ENCODE measurements around the gene RFX4. TPM values are rescaled to one million over a fixed set of nuclear protein-coding genes. Genes with fewer than 3 reads are reported as not detected.

Gene RFX4
- polyA plus RNA-seq, 1 donor (not counting 4 experiments of a cell fraction or from before 2014, with no cell fraction given) = not detected

DNA sequence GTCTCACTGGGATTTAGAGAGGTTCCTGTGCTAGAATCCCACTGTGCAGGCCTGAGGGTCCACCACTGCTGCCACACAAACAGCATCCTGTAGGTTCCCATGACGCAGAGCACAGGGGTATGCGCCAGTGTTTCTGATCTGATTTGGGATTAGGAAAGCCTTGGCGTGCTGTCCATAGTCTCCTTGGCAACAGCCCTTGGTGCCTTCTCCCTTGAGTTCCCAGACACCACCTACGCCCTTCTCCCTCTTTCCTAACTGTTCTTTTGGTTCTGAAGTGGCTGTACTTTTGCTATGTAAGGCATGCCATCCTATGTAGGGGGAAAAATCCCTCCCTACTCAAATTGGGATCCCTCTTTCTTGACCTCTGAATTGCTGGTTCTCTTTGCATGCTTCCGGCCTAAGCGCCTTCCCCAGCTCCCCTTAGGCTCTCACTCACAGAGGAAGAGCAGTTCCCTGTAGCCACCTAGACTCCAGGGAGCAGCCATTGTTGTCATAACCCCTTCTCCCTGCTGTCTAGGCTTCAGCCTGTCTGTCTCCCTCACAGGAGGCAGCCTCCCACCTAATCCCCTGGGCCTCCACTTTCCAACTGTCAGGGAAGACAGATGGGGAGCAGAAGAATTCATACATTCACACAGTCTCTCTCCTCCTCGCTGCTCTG, 176.9 kb downstream of the RFX4 start:
- Histone ChIP-seq H3K4me2 (ENCODE audit: control insufficient read depth, extremely low read depth, insufficient read depth, low read depth, low read length) (no peak overlapping the region), H3K79me2 (ENCODE audit: control insufficient read depth, insufficient read depth, low read length) (no peaks in the 10 kb centered on the region), H3K9me3 (ENCODE audit: control insufficient read depth, low read depth, low read length) (no peaks in the 10 kb centered on the region), H4K20me1 (ENCODE audit: control insufficient read depth, extremely low read depth, insufficient read depth, low read length) (no peaks in the 10 kb centered on the region), H3K4me1 (ENCODE audit: control insufficient read depth, extremely low read depth, insufficient read depth, low read length) (no peaks in the 10 kb centered on the region), H3K27ac (ENCODE audit: control insufficient read depth, insufficient read depth, low read length) (no peak overlapping the region), H3K4me3 (ENCODE audit: control insufficient read depth in 2 of 3, extremely low read depth in 1 of 3, insufficient read depth in 2 of 3, low read depth in 1 of 3, low read length in 3 of 3) (no peak overlapping the region), H3K9ac (ENCODE audit: control insufficient read depth, extremely low read depth, insufficient read depth, low read length) (no peak overlapping the region), H2AFZ (ENCODE audit: control insufficient read depth, low read length) (no peak overlapping the region), H3K9me1 (ENCODE audit: control insufficient read depth, extremely low read depth, insufficient read depth, low read length) (no peaks in the 10 kb centered on the region), H3K36me3 (ENCODE audit: control insufficient read depth in 2 of 2, extremely low read depth in 1 of 2, insufficient read depth in 2 of 2, low read length in 2 of 2) (no peaks in the 10 kb centered on the region), H3K27me3 (ENCODE audit: control insufficient read depth, extremely low read depth, insufficient read depth, low read length) (peaks cover 4% of the 10 kb centered on the region)
- DNase-seq (ENCODE audit: low read depth, low spot score) (no peak), FAIRE-seq (no peak)
- TF ChIP-seq, protein P1, sequence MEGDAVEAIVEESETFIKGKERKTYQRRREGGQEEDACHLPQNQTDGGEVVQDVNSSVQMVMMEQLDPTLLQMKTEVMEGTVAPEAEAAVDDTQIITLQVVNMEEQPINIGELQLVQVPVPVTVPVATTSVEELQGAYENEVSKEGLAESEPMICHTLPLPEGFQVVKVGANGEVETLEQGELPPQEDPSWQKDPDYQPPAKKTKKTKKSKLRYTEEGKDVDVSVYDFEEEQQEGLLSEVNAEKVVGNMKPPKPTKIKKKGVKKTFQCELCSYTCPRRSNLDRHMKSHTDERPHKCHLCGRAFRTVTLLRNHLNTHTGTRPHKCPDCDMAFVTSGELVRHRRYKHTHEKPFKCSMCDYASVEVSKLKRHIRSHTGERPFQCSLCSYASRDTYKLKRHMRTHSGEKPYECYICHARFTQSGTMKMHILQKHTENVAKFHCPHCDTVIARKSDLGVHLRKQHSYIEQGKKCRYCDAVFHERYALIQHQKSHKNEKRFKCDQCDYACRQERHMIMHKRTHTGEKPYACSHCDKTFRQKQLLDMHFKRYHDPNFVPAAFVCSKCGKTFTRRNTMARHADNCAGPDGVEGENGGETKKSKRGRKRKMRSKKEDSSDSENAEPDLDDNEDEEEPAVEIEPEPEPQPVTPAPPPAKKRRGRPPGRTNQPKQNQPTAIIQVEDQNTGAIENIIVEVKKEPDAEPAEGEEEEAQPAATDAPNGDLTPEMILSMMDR (optimal IDR thresholded peaks at IDR 0.05 in 1 of 3, IDR thresholded peaks at IDR 0.05 in 1 of 3, conservative IDR thresholded peaks at IDR 0.05 in 1 of 3; ENCODE audit: extremely low read depth in 1 of 3, insufficient read depth in 2 of 3, low read length in 3 of 3) = no peak
- TF ChIP-seq EZH2 (IDR thresholded peaks at IDR 0.05; ENCODE audit: low read length) = no peak
- dilution Hi-C loops (cut with MboI; ENCODE audit: extremely low pct_ligation_motif_present, low sequenced_read_pairs) = no loop called here

DNA sequence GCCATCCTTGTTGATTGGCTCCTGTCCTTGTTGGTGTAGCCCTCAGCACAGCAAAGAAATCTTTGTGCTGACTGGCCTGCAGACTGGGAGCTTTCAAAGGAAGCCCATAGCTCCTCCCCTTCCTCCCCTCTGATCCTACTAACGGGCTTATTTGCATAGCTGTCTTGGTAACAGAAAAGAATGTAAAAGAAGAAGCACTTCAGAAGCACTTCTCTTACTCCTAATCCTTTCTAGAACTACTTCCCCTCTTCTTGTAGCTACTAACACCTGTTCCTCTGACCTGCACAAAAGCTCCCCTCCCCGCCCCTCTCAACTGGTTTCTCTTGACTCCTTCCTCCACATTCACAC, 177.4 kb downstream of the RFX4 start:
- DNase-seq (ENCODE audit: low read depth, low spot score) (no peak), FAIRE-seq (no peak)
- dilution Hi-C loops (cut with MboI; ENCODE audit: extremely low pct_ligation_motif_present, low sequenced_read_pairs) = no loop called here
- Histone ChIP-seq H4K20me1 (ENCODE audit: control insufficient read depth, extremely low read depth, insufficient read depth, low read length) (no peaks in the 10 kb centered on the region), H3K36me3 (ENCODE audit: control insufficient read depth in 2 of 2, extremely low read depth in 1 of 2, insufficient read depth in 2 of 2, low read length in 2 of 2) (no peaks in the 10 kb centered on the region), H2AFZ (ENCODE audit: control insufficient read depth, low read length) (no peak overlapping the region), H3K27me3 (ENCODE audit: control insufficient read depth, extremely low read depth, insufficient read depth, low read length) (peaks cover 4% of the 10 kb centered on the region), H3K4me2 (ENCODE audit: control insufficient read depth, extremely low read depth, insufficient read depth, low read depth, low read length) (no peak overlapping the region), H3K9me1 (ENCODE audit: control insufficient read depth, extremely low read depth, insufficient read depth, low read length) (no peaks in the 10 kb centered on the region), H3K4me3 (ENCODE audit: control insufficient read depth in 2 of 3, extremely low read depth in 1 of 3, insufficient read depth in 2 of 3, low read depth in 1 of 3, low read length in 3 of 3) (no peak overlapping the region), H3K9ac (ENCODE audit: control insufficient read depth, extremely low read depth, insufficient read depth, low read length) (no peak overlapping the region), H3K79me2 (ENCODE audit: control insufficient read depth, insufficient read depth, low read length) (no peaks in the 10 kb centered on the region), H3K27ac (ENCODE audit: control insufficient read depth, insufficient read depth, low read length) (no peak overlapping the region), H3K9me3 (ENCODE audit: control insufficient read depth, low read depth, low read length) (no peaks in the 10 kb centered on the region), H3K4me1 (ENCODE audit: control insufficient read depth, extremely low read depth, insufficient read depth, low read length) (no peaks in the 10 kb centered on the region)
- TF ChIP-seq, protein P1 (optimal IDR thresholded peaks at IDR 0.05 in 1 of 3, IDR thresholded peaks at IDR 0.05 in 1 of 3, conservative IDR thresholded peaks at IDR 0.05 in 1 of 3; ENCODE audit: extremely low read depth in 1 of 3, insufficient read depth in 2 of 3, low read length in 3 of 3) = no peak
- no peak for TF ChIP-seq EZH2 (IDR thresholded peaks at IDR 0.05; ENCODE audit: low read length)

All from keratinocyte (primary cell).